Vagina (tissue), 2 donors: ENCODE measurements around the gene PCDHGC4. TPM values are rescaled to one million over a fixed set of nuclear protein-coding genes. Genes with fewer than 3 reads are reported as not detected.

Experiments used
- DNase-seq, 2 donors: peaks; one replicate each; pipeline ENCODE4 v3.0.0-alpha.2; 2017; ENCODE audit errors: extremely low spot score in 2 of 2
- H3K27ac ChIP-seq: fragments of 200-600 bp; sonication (generic); one replicate; pipeline ENCODE4 v1.5.1; 2019
- H3K27me3 ChIP-seq: fragments of 200-600 bp; sonication (generic); one replicate; pipeline ENCODE4 v1.5.1; 2019
- H3K36me3 ChIP-seq, 2 donors: fragments of 200-600 bp; sonication (generic); one replicate each; pipeline ENCODE4 v1.5.1; 2017 to 2019
- H3K4me1 ChIP-seq: fragments of 200-600 bp; sonication (generic); one replicate; pipeline ENCODE4 v1.5.1; 2019
- H3K4me3 ChIP-seq, 2 donors: fragments of 200-600 bp; sonication (generic); 1 replicate in 1 of 2; 2 replicates in 1 of 2; pipeline ENCODE4 v1.5.1; 2016 to 2019
- H3K9me3 ChIP-seq: fragments of 200-600 bp; sonication (generic); one replicate; pipeline ENCODE4 v1.5.1; 2019
- POLR2A ChIP-seq, 2 donors: fragments of 450-650 bp; IDR thresholded peaks; one replicate each; pipeline ENCODE4 v1.6.1; 2017; ENCODE audit warnings: antibody characterized with exemption in 2 of 2, mild to moderate bottlenecking in 2 of 2, moderate library complexity in 2 of 2
- POLR2AphosphoS5 ChIP-seq, 2 donors: sonication (generic); formaldehyde crosslinking; IDR thresholded peaks; one replicate each; pipeline ENCODE4 v1.9.0; 2017; ENCODE audit warnings: antibody characterized with exemption in 2 of 2, mild to moderate bottlenecking in 2 of 2, low read depth in 1 of 2; ENCODE audit not compliant: insufficient read depth in 1 of 2
- intact Hi-C: fragments of 100-400 bp; cut with DNase I; formaldehyde crosslinking; loops from one replicate; pipeline ENCODE4 v1.15.1; 2023
- total RNA-seq: library from RNA; depleted of rRNA; stranded (reverse); fragments of >200 nt; gene quantifications from one replicate; pipeline ENCODE4 v1.2.3, GENCODE V29; 2016
- TF ChIP-seq, protein P1 (sequence below), 3 experiments: fragments of 450-650 bp in 2 of 3; fragments of 200-600 bp in 1 of 3; sonication (generic) in 1 of 3; IDR thresholded peaks; one replicate each; pipeline ENCODE4 v1.5.1; 2017 to 2019; ENCODE audit warnings: antibody characterized with exemption in 3 of 3, mild to moderate bottlenecking in 2 of 3, moderate library complexity in 2 of 3

The PCDHGC4 gene
- total RNA-seq, 1 donor from 2014 or later, result 4.9 TPM

DNA sequence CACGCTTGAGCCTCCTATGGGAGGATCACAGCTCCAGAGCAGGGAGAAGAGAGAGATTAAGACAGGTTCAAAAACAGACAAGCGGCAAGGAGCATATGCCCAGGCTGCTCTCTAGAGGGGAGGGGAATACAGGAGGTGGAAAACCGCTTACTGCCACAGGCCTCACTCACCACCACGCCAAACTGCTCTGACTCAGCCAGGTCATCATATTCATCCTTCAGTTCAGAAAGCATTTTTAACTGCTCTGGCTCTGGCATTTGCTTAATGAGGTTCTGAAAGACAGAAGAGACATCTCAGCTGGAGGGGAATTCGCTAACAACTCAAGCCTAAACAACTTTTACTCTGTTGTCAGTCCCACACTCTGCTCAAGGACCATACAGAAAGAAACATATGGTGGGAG is 44.2 kb downstream of the PCDHGC4 start:
- TF ChIP-seq POLR2A (IDR thresholded peaks at IDR 0.05), result no peak
- no peak for TF ChIP-seq POLR2AphosphoS5 (IDR thresholded peaks at IDR 0.05; ENCODE audit: insufficient read depth in 1 of 2, low read depth in 1 of 2)
- TF ChIP-seq, protein P1, sequence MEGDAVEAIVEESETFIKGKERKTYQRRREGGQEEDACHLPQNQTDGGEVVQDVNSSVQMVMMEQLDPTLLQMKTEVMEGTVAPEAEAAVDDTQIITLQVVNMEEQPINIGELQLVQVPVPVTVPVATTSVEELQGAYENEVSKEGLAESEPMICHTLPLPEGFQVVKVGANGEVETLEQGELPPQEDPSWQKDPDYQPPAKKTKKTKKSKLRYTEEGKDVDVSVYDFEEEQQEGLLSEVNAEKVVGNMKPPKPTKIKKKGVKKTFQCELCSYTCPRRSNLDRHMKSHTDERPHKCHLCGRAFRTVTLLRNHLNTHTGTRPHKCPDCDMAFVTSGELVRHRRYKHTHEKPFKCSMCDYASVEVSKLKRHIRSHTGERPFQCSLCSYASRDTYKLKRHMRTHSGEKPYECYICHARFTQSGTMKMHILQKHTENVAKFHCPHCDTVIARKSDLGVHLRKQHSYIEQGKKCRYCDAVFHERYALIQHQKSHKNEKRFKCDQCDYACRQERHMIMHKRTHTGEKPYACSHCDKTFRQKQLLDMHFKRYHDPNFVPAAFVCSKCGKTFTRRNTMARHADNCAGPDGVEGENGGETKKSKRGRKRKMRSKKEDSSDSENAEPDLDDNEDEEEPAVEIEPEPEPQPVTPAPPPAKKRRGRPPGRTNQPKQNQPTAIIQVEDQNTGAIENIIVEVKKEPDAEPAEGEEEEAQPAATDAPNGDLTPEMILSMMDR (IDR thresholded peaks at IDR 0.05), result no peak
- intact Hi-C loops, result loop anchor here (5.0 to 10.0 kb wide), 2 partner anchors 33 to 114 kb away; partner anchors contain the start of genes PCDHGA10 and PCDHGB7
- H3K36me3 ChIP-seq, result peaks cover 0 to 40% of the 10 kb centered on the region in 2 donors
- H3K9me3 ChIP-seq, result no peaks in the 10 kb centered on the region
- H3K4me3 ChIP-seq, result no peak overlapping the region
- peak overlapping the region; percentile 78 for H3K27ac ChIP-seq
- H3K27me3 ChIP-seq, result no peaks in the 10 kb centered on the region
- DNase-seq, result no peak
- H3K4me1 ChIP-seq, result peaks cover 39% of the 10 kb centered on the region

DNA sequence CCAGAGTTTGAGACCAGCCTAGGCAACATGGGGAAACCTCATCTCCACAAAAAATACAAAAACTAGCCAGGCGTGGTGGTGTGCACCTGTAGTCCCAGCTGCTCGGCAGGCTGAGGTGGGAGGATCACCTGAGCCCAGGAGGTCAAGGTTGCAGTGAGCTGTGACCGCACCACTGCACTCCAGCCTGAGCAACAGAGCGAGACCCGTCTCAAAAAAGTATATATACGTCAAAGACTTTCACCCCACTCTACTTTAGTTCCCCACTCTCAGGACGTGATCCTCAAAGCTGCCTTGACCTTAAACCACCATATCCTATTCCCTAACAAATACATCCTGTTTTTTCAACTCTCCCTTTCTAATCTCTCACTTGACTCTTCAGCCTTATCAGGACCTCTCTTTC is 45.0 kb downstream of the PCDHGC4 start:
- peak overlapping the region; percentile 78 for H3K27ac ChIP-seq
- no peak for DNase-seq
- peaks cover 0 to 43% of the 10 kb centered on the region in 2 donors for H3K36me3 ChIP-seq
- no peaks in the 10 kb centered on the region for H3K27me3 ChIP-seq
- H3K9me3 ChIP-seq, result no peaks in the 10 kb centered on the region
- H3K4me1 ChIP-seq, result peaks cover 31% of the 10 kb centered on the region
- TF ChIP-seq, protein P1 (IDR thresholded peaks at IDR 0.05), result no peak
- TF ChIP-seq POLR2AphosphoS5 (IDR thresholded peaks at IDR 0.05; ENCODE audit: insufficient read depth in 1 of 2, low read depth in 1 of 2), result no peak
- TF ChIP-seq POLR2A (IDR thresholded peaks at IDR 0.05), result no peak
- H3K4me3 ChIP-seq, result no peak overlapping the region
- intact Hi-C loops, result loop anchor here (5.0 to 10.0 kb wide), 2 partner anchors 32 to 115 kb away; partner anchors contain the start of genes PCDHGA10 and PCDHGB7

DNA sequence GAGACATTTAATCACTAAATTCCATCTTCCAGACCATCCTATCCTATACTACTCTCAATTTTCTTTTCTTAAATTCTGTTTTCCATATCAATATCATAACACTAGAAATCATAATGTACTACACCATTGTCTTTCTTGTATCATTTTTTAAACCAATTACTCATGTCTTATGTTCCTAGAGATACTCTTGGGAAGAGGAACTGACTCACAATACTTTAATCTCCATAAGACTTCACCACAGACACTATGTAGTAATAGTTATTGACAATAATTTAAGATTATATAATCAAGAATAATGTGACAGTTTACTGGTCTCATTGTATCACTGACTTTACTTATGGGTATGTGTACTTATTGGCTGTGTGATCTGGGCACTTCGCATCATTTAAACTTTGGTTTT is 47.9 kb downstream of the PCDHGC4 start:
- Histone ChIP-seq H3K4me3 (no peak overlapping the region), H3K4me1 (peaks cover 17% of the 10 kb centered on the region), H3K27me3 (no peaks in the 10 kb centered on the region), H3K36me3 (peaks cover 0 to 25% of the 10 kb centered on the region in 2 donors), H3K27ac (no peak overlapping the region), H3K9me3 (no peaks in the 10 kb centered on the region)
- intact Hi-C loops, result no loop called here
- no peak for DNase-seq
- TF ChIP-seq POLR2A (IDR thresholded peaks at IDR 0.05) (no peak), POLR2AphosphoS5 (IDR thresholded peaks at IDR 0.05; ENCODE audit: insufficient read depth in 1 of 2, low read depth in 1 of 2) (no peak)
- TF ChIP-seq, protein P1 (IDR thresholded peaks at IDR 0.05), result no peak

DNA sequence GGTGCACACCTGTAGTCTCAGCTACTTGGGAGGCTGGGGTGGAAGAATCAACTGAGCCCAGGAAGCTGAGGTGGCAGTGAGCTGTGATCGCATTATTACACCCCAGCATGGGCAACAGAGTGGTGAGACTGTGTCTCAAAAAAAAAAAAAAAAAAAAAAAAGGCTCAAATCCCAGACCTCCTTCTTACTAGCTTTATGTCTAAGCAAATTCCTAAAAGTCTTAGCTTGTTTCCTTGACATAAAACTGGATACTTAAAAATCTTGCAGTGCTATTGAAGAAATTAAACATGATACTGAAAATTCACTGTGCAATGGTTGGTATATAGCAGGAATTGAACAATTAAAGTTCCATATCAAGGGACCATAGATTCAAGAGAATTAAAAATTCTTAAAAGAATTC is 49.1 kb downstream of the PCDHGC4 start:
- no peak for DNase-seq
- peaks cover 11% of the 10 kb centered on the region for H3K4me1 ChIP-seq
- no peak overlapping the region for H3K4me3 ChIP-seq
- peaks cover 0 to 13% of the 10 kb centered on the region in 2 donors for H3K36me3 ChIP-seq
- no peak overlapping the region for H3K27ac ChIP-seq
- H3K9me3 ChIP-seq, result no peaks in the 10 kb centered on the region
- TF ChIP-seq, protein P1 (IDR thresholded peaks at IDR 0.05), result no peak
- TF ChIP-seq POLR2A (IDR thresholded peaks at IDR 0.05) (no peak), POLR2AphosphoS5 (IDR thresholded peaks at IDR 0.05; ENCODE audit: insufficient read depth in 1 of 2, low read depth in 1 of 2) (no peak)
- intact Hi-C loops, result no loop called here
- no peaks in the 10 kb centered on the region for H3K27me3 ChIP-seq

DNA sequence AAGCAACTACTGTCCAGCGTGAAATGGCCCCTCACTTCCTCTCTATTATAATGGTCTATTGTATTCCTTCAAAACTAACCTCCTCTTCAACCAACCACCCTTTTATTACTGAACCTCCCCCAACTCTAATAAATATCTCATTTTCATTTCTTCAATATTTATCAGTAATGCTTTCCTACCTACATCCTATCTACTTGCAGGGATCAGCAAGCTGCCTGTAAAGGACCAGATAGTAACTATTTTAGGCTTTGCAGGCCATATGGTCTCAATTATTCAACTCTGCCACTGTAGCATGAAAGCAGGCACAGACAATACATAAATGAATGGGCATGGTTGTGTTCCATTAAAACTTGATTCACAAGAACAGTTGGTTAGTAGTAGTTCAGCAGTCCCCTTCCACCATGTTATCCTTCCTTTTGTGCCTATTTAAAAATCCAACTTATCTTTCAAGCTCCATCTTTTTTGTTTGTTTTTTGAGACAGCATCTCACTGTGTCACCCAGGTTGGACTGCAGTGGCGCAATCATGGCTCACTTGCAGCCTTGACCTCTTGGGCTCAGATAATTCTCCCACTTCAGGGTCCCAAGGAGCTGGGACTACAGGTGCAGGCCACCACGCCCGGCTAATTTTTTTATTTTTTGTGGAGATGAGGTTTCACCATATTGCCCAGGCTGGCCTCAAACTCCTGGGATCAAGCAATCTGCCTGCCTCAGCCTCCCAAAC is 49.8 kb downstream of the PCDHGC4 start:
- intact Hi-C loops, result no loop called here
- no peak overlapping the region for H3K27ac ChIP-seq
- peaks cover 0 to 10% of the 10 kb centered on the region in 2 donors for H3K36me3 ChIP-seq
- no peak for DNase-seq
- no peaks in the 10 kb centered on the region for H3K9me3 ChIP-seq
- H3K4me3 ChIP-seq, result no peak overlapping the region
- H3K4me1 ChIP-seq, result peaks cover 3% of the 10 kb centered on the region
- no peaks in the 10 kb centered on the region for H3K27me3 ChIP-seq
- TF ChIP-seq POLR2A (IDR thresholded peaks at IDR 0.05) (no peak), POLR2AphosphoS5 (IDR thresholded peaks at IDR 0.05; ENCODE audit: insufficient read depth in 1 of 2, low read depth in 1 of 2) (no peak)
- TF ChIP-seq, protein P1 (IDR thresholded peaks at IDR 0.05), result no peak
